Subcutaneous adipose tissue (tissue), 4 donors: ENCODE data around the gene OPRL1. TPM values are rescaled to one million over a fixed set of nuclear protein-coding genes. Genes with fewer than 3 reads are reported as not detected.

ENCODE experiments used
- CTCF ChIP-seq: fragments of 450-650 bp; IDR thresholded peaks from one replicate; pipeline ENCODE4 v1.5.1; 2016; ENCODE audit warnings: low read depth, mild to moderate bottlenecking, control low read depth, antibody characterized with exemption, moderate library complexity
- total RNA-seq, 4 donors: library from RNA; depleted of rRNA; stranded (reverse); fragments of >200 nt; gene quantifications; one replicate each; pipeline ENCODE4 v1.1.0, GENCODE V29; 2016

The OPRL1 gene
- total RNA-seq, 4 donors from 2014 or later, result 0.65 to 2.7 (median 1.7) TPM

- TF ChIP-seq CTCF, result no peak
These were observed 13.9 kb upstream of the OPRL1 start for GRCh38 chr20:64065974-64066343.

DNA sequence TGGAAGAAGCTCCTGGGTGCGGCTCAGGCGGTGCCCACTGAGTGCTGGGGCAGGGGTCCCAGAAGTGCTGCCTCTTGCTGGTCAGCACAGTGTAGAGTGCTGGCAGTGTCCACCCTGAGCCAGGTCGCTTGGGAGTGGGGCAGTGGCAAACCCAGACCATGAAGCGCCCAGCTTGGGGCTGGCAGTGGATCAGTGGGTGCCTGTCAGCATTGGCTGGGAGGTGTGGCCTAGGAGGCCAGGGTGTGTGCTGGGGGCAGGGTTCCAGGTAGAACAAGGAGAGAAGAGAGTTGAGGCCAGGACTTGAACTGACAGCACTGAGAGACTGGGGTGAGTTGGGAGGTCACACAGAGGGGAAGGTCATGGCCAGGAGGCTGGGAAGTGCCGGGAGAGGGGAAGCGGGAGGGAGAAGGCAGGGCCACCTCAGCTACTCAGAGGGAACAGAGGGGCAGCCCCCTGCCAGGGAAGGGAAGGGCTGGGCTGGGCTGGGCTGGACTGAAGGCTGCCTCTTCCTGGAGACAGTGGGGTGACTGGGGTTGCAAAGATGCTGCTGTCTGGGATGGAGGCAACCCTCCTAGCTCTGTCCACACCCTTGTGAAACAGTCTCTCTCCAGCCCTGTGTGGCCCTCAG is 12.8 kb upstream of the OPRL1 start:
- no peak for TF ChIP-seq CTCF

- no peak for TF ChIP-seq CTCF
These were observed 12.1 kb upstream of the OPRL1 start for GRCh38 chr20:64067733-64068307.

- no peak for TF ChIP-seq CTCF
These were observed 11.3 kb upstream of the OPRL1 start for GRCh38 chr20:64068386-64069208.

- no peak for TF ChIP-seq CTCF
These were observed 10.7 kb upstream of the OPRL1 start for GRCh38 chr20:64069209-64069613.

DNA sequence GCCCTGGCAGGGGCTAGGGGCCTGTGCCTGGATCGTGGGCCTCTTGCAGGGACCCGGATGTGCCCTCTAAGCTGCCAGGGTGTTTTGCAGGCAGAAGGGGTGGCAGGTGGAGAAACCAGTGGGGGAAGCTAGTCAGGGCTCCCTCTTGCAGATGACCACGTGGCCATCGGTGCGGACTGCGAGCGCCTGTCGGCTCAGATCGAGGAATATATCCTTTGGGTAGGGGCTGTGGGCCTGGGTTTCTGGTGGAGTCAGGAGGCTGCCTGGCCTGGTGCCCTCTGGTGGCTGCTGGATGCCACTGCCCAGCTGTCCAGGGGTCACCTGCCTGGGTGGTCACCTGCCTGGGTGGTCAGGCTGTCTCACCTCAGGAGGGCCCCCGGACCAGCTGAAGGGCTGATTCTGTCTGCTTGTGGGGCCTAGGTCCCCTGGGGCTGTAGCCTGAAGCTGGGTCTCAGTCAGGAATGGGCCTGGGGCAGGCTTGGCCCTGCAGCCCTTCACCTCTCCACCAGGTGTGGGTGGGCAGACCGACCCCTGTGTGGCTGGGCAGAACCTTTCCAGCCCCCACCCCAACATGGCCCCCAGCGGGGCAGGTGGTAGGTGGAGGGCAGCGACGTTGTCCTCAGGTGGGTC is 10.2 kb upstream of the OPRL1 start:
- no peak for TF ChIP-seq CTCF
